Right hindlimb (tissue), 1 donor: Measurements from ENCODE around the gene FASN.
A peak's percentile ranks its signal among the peaks of the same experiment; 100 is the strongest.
"Not testable (repeated sequence)": the region's sequence is repeated elsewhere in the genome, so short reads cannot be mapped to it uniquely, and the experiment has no call there.

Experiments used
- DNase-seq: peaks from one replicate; pipeline ENCODE4 v3.0.0-alpha.2; 2018

The FASN gene

GRCh38 chr17:82054351-82055022 lies 43.5 kb downstream of the FASN start:
- peak; percentile 19 for DNase-seq

GRCh38 chr17:82053556-82054263 lies 44.3 kb downstream of the FASN start:
- peak; percentile 13 for DNase-seq

- peak; percentile 16 for DNase-seq
These were observed 44.9 kb downstream of the FASN start for GRCh38 chr17:82053130-82053529.

- no peak for DNase-seq
These were observed 45.4 kb downstream of the FASN start for GRCh38 chr17:82052638-82053059.

- peak; percentile 83 for DNase-seq
These were observed 46.0 kb downstream of the FASN start, which contains the start of the genes GPS1 and RFNG for GRCh38 chr17:82051776-82052637. Gene GPS1 (plus strand): TSS chr17:82051898. CDS start chr17:82051932, 34 bp downstream. Gene RFNG (minus strand): TSS chr17:82051811. CDS start chr17:82051766, 45 bp downstream.

GRCh38 chr17:82050761-82051641 lies 47.0 kb downstream of the FASN start:
- peak; percentile 38 for DNase-seq

GRCh38 chr17:82050152-82050760 lies 47.8 kb downstream of the FASN start:
- peak; percentile 14 for DNase-seq

- no peak for DNase-seq
These were observed 48.5 kb downstream of the FASN start for GRCh38 chr17:82049521-82049971.

- no peak for DNase-seq
These were observed 48.9 kb downstream of the FASN start for GRCh38 chr17:82049106-82049505.

GRCh38 chr17:82048571-82048971 lies 49.5 kb downstream of the FASN start:
- DNase-seq, result no peak

GRCh38 chr17:82047914-82048570 lies 50.0 kb downstream of the FASN start:
- DNase-seq, result no peak

- no peak for DNase-seq
These were observed 50.7 kb downstream of the FASN start for GRCh38 chr17:82047379-82047778.

GRCh38 chr17:82046903-82047302 lies 51.1 kb downstream of the FASN start:
- DNase-seq, result no peak

GRCh38 chr17:82045936-82046484 lies 52.0 kb downstream of the FASN start:
- no peak for DNase-seq

GRCh38 chr17:82043507-82043906 lies 54.5 kb downstream of the FASN start:
- no peak for DNase-seq

- no peak for DNase-seq
These were observed 55.4 kb downstream of the FASN start for GRCh38 chr17:82042649-82043048.

- no peak for DNase-seq
These were observed 56.8 kb downstream of the FASN start for GRCh38 chr17:82041144-82041814.

- no peak for DNase-seq
These were observed 58.2 kb downstream of the FASN start for GRCh38 chr17:82039695-82040299.

GRCh38 chr17:82038796-82039409 lies 59.1 kb downstream of the FASN start:
- not testable (repeated sequence) for DNase-seq
